Measurements from ENCODE around the gene FHAD1.

FHAD1 gene

GRCh38 chr1:15251857-15252835 lies 5.1 kb downstream of the FHAD1 start:
- no peak overlapping the region for H3K27ac ChIP-seq
- TF ChIP-seq CTCF (conservative IDR thresholded peaks at IDR 0.05; ENCODE audit: low read depth) = no peak
- ChIA-PET CTCF (no interaction called here), POLR2A (ENCODE audit: low non-redundant PET) (no interaction called here)
- no peak for DNase-seq (ENCODE audit: low spot score)

DNA sequence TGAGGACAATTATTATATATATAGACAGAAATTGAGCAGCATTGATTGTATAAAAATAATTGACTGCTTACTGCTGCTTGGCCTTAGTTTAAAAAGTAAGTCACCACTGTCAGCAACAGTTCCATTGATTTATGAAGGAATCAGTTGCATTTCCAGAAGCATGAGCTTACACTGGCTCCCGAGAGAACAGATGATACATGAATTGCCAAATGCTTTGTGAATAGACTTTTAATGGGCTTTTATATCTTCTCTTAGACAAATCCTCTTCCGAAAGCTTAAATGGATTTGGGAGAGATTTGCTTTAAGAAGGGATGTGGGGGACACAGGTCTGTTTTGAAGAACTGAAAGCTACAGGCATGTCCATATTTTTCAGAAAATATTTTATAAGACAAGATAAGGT lies 7.5 kb downstream of the FHAD1 start:
- CTCF ChIA-PET = interaction anchor here (0.6 kb wide), 1 partner anchor 95 kb away, joined by 3 read pairs; no protein-coding TSS in a partner anchor
- H3K27ac ChIP-seq = no peak overlapping the region
- POLR2A ChIA-PET (ENCODE audit: low non-redundant PET) = no interaction called here
- TF ChIP-seq CTCF (conservative IDR thresholded peaks at IDR 0.05; ENCODE audit: low read depth) = no peak
- no peak for DNase-seq (ENCODE audit: low spot score)

- no peak for DNase-seq (ENCODE audit: low spot score)
- H3K27ac ChIP-seq = no peak overlapping the region
- ChIA-PET CTCF (interaction anchor here (1.1 kb wide), 1 partner anchor 17 kb away, joined by 3 read pairs; no protein-coding TSS in a partner anchor), POLR2A (ENCODE audit: low non-redundant PET) (no interaction called here)
- TF ChIP-seq CTCF (conservative IDR thresholded peaks at IDR 0.05; ENCODE audit: low read depth) = no peak
These were observed 8.6 kb downstream of the FHAD1 start for GRCh38 chr1:15255582-15256149.

GRCh38 chr1:15256584-15256983 lies 9.6 kb downstream of the FHAD1 start:
- no peak overlapping the region for H3K27ac ChIP-seq
- CTCF ChIA-PET = interaction anchor here (0.6 kb wide), 1 partner anchor 9 kb away, joined by 4 read pairs; no protein-coding TSS in a partner anchor
- POLR2A ChIA-PET (ENCODE audit: low non-redundant PET) = no interaction called here
- DNase-seq (ENCODE audit: low spot score) = no peak
- TF ChIP-seq CTCF (conservative IDR thresholded peaks at IDR 0.05; ENCODE audit: low read depth) = no peak

DNA sequence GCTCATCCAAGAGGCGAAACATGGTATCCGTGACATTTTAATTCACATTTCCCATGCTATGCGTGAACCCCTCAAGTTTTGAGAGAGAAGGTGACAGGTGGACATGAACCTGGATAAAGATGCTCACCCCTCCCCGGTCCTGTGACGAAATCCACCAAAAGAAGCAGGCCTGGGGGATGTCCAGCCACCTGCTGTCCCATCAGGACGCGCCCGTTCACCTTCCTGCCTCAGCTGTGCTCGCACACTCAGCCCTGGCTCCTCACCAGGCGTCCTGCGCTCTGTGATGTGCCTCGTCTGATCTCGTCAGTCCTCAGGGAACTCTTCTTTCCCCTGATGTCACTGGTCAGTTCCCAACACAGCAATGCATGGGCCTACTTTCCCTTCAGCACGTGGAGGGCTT lies 10.3 kb downstream of the FHAD1 start:
- no peak for DNase-seq (ENCODE audit: low spot score)
- no peak overlapping the region for H3K27ac ChIP-seq
- ChIA-PET POLR2A (ENCODE audit: low non-redundant PET) (no interaction called here), CTCF (no interaction called here)
- no peak for TF ChIP-seq CTCF (conservative IDR thresholded peaks at IDR 0.05; ENCODE audit: low read depth)

DNA sequence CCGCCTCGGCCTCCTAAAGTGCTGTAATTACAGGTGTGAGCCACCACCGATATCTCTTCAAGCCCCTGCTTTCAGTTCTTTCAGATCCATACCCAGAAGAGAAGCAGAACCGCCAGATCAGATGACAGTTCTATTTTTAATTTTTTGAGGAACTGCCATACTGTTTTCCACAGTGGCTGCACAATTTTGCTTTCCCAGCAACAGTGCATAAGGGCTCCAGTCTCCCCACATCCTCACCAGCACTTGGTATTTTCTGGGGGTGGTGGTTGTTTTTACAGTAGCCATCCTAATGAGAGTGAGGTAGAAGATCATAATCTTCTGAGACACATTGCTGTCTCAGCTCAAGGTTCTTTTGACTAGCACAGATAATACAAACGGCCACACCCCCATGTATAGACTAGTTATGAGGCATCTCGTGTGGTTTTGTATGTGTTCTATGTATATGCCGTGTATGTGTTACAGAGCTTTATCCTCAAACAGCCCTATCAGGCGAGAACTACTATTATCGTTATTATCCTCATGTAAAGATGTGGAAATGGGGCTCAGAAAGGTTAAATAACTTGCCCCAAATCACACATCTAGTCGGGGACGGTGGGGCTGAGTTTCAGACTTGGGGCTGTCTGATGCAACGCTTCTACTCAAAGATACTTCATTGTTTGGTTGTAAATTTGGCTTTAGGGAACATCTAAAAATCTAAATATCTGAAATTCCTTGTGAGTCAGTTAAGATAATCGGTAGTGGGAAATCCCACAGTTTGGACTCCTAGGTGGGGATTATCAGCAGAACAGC lies 12.0 kb downstream of the FHAD1 start:
- H3K27ac ChIP-seq = no peak overlapping the region
- no peak for TF ChIP-seq CTCF (conservative IDR thresholded peaks at IDR 0.05; ENCODE audit: low read depth)
- DNase-seq (ENCODE audit: low spot score) = no peak
- ChIA-PET POLR2A (ENCODE audit: low non-redundant PET) (no interaction called here), CTCF (interaction anchor here (0.6 kb wide), 1 partner anchor 11 kb away, joined by 4 read pairs; no protein-coding TSS in a partner anchor)

All from RWPE1 (cell line).